WTC11 (cell line): ENCODE measurements around the gene FNDC5. TPM values are rescaled to one million over a fixed set of nuclear protein-coding genes. Genes with fewer than 3 reads are reported as not detected.
A peak's percentile ranks its signal among the peaks of the same experiment; 100 is the strongest.

Experiments
- ATAC-seq: fragments of 200-7000 bp; cut with Tn5 transposase; 2 replicates; pipeline ENCODE4 v1.10.0; 2021; ENCODE audit warnings: mild to moderate bottlenecking, moderate library complexity
- Bru-seq: library from RNA; stranded (reverse); fragments of 400-500 nt; gene quantifications from one replicate; lab custom pipeline; 2021; lab: Mats Ljungman, UMichigan
- CTCF ChIA-PET: fragments of 300-600 bp; sonication (Branson Sonifier 250); formaldehyde crosslinking; loops from one replicate; lab custom pipeline; 2021; ENCODE audit warnings: antibody characterized with exemption; lab: Charles Lee
- POLR2A ChIA-PET: fragments of 350-600 bp; sonication (Branson Sonifier 250); formaldehyde crosslinking; loops from one replicate; lab custom pipeline; 2021; ENCODE audit warnings: antibody characterized with exemption; lab: Charles Lee
- DNase-seq: peaks from one replicate; pipeline ENCODE4 v3.0.0; 2021; ENCODE audit warnings: low spot score
- H3K27ac Mint-ChIP-seq: 2 replicates; pipeline ENCODE4 v1.8.0; 2021; ENCODE audit warnings: mixed read lengths
- H3K27me3 Mint-ChIP-seq: 2 replicates; pipeline ENCODE4 v1.8.0; 2021; ENCODE audit warnings: low read depth, mild to moderate bottlenecking, moderate library complexity, mixed read lengths
- H3K36me3 Mint-ChIP-seq: 2 replicates; pipeline ENCODE4 v1.8.0; 2021; ENCODE audit warnings: mixed read lengths
- H3K4me1 Mint-ChIP-seq: 2 replicates; pipeline ENCODE4 v1.8.0; 2022; ENCODE audit warnings: mixed read lengths
- H3K4me3 Mint-ChIP-seq: 2 replicates; pipeline ENCODE4 v1.8.0; 2021; ENCODE audit warnings: mild to moderate bottlenecking, moderate library complexity, mixed read lengths
- H3K9me3 Mint-ChIP-seq: 2 replicates; pipeline ENCODE4 v1.8.0; 2021; ENCODE audit warnings: mixed read lengths
- E2F1 ChIP-seq: sonication (generic); formaldehyde crosslinking; IDR thresholded peaks from 2 replicates; pipeline ENCODE4 v1.8.0; 2022; ENCODE audit warnings: mild to moderate bottlenecking, missing genetic modification reagents
- GRHL2 ChIP-seq: fragments of 250-450 bp; sonication (Bioruptor Pico); IDR thresholded peaks from 2 replicates; pipeline ENCODE4 v1.8.0; 2022; ENCODE audit warnings: mild to moderate bottlenecking, moderate library complexity; ENCODE audit not compliant: insufficient replicate concordance, severe bottlenecking
- HMGA2 ChIP-seq: fragments of 250-450 bp; sonication (Bioruptor Pico); IDR thresholded peaks from 2 replicates; pipeline ENCODE4 v1.4.0; 2021; ENCODE audit warnings: mild to moderate bottlenecking, moderate library complexity
- IRF1 ChIP-seq: sonication (generic); formaldehyde crosslinking; IDR thresholded peaks from 2 replicates; pipeline ENCODE4 v1.8.0; 2023; ENCODE audit warnings: missing genetic modification reagents
- NR2C2 ChIP-seq: sonication (generic); formaldehyde crosslinking; IDR thresholded peaks from 2 replicates; pipeline ENCODE4 v1.8.0; 2022; ENCODE audit warnings: mild to moderate bottlenecking, missing genetic modification reagents
- RELA ChIP-seq: sonication (generic); formaldehyde crosslinking; IDR thresholded peaks from 2 replicates; pipeline ENCODE4 v1.8.1; 2022; ENCODE audit warnings: missing genetic modification reagents, mild to moderate bottlenecking, borderline replicate concordance
- SMAD4 ChIP-seq: sonication (generic); formaldehyde crosslinking; IDR thresholded peaks from 2 replicates; pipeline ENCODE4 v1.8.0; 2022; ENCODE audit warnings: mild to moderate bottlenecking, missing genetic modification reagents
- TEAD4 ChIP-seq: sonication (generic); formaldehyde crosslinking; IDR thresholded peaks from 2 replicates; pipeline ENCODE4 v1.8.0; 2022; ENCODE audit warnings: mild to moderate bottlenecking, missing genetic modification reagents
- TP53 ChIP-seq: sonication (generic); formaldehyde crosslinking; IDR thresholded peaks from 2 replicates; pipeline ENCODE4 v1.8.1; 2023; ENCODE audit warnings: mild to moderate bottlenecking, missing genetic modification reagents
- ZBTB43 ChIP-seq: sonication (generic); formaldehyde crosslinking; IDR thresholded peaks from 2 replicates; pipeline ENCODE4 v1.8.1; 2023; ENCODE audit warnings: mild to moderate bottlenecking, missing genetic modification reagents
- ZNF138 ChIP-seq: sonication (generic); formaldehyde crosslinking; conservative IDR thresholded peaks from 2 replicates; pipeline ENCODE4 v1.8.1; 2022; ENCODE audit warnings: mild to moderate bottlenecking, moderate library complexity, missing genetic modification reagents
- ZNF219 ChIP-seq: sonication (generic); formaldehyde crosslinking; IDR thresholded peaks from 2 replicates; pipeline ENCODE4 v1.8.0; 2023; ENCODE audit warnings: missing genetic modification reagents, mild to moderate bottlenecking, borderline replicate concordance
- ZNF232 ChIP-seq: sonication (generic); formaldehyde crosslinking; IDR thresholded peaks from 2 replicates; pipeline ENCODE4 v1.8.0; 2022; ENCODE audit warnings: mild to moderate bottlenecking, missing genetic modification reagents
- ZNF396 ChIP-seq: fragments of 250-450 bp; sonication (Bioruptor Pico); IDR thresholded peaks from 2 replicates; pipeline ENCODE4 v1.8.0; 2021; ENCODE audit warnings: mild to moderate bottlenecking, moderate library complexity, borderline replicate concordance
- long read RNA-seq, 3 experiments: library from RNA in 1 of 3; library from capped mRNA in 1 of 3; library from polyadenylated mRNA in 1 of 3; unstranded in 2 of 3; stranded (forward) in 1 of 3; transcript quantifications; one replicate each; pipeline ENCODE4 v2.0.0, GENCODE V29; 2021
- total RNA-seq: library from RNA; stranded (reverse); gene quantifications from 3 replicates; pipeline ENCODE4 v1.2.3, GENCODE V29; 2021
- TF ChIP-seq, protein P1 (sequence below): sonication (generic); formaldehyde crosslinking; IDR thresholded peaks from 2 replicates; pipeline ENCODE4 v1.8.0; 2022; ENCODE audit warnings: mild to moderate bottlenecking, missing genetic modification reagents
- TF ChIP-seq, protein P2 (sequence below): sonication (generic); formaldehyde crosslinking; IDR thresholded peaks from 2 replicates; pipeline ENCODE4 v1.8.1; 2023; ENCODE audit warnings: mild to moderate bottlenecking, missing genetic modification reagents
- TF ChIP-seq, protein P3 (sequence below): fragments of 250-450 bp; sonication (Bioruptor Pico); IDR thresholded peaks from 2 replicates; pipeline ENCODE4 v1.9.0; 2021; ENCODE audit warnings: mild to moderate bottlenecking, borderline replicate concordance

Gene FNDC5
- 1.2 to 1.6 TPM (median 1.4 TPM) in 3 replicates for total RNA-seq
- Bru-seq, nascent RNA, result percentile 12 among the genes with signal in this experiment
- long read RNA-seq, experiment 1, partial matches to known transcripts, result 3 of 6 reads
- long read RNA-seq, experiment 1, other reads (novel, unspliced or antisense), result 3 of 6 reads
- long read RNA-seq, experiment 2, result 0 reads
- long read RNA-seq, experiment 3, partial matches to known transcripts, result 0 of 1 reads
- long read RNA-seq, experiment 3, other reads (novel, unspliced or antisense), result 1 of 1 reads

DNA sequence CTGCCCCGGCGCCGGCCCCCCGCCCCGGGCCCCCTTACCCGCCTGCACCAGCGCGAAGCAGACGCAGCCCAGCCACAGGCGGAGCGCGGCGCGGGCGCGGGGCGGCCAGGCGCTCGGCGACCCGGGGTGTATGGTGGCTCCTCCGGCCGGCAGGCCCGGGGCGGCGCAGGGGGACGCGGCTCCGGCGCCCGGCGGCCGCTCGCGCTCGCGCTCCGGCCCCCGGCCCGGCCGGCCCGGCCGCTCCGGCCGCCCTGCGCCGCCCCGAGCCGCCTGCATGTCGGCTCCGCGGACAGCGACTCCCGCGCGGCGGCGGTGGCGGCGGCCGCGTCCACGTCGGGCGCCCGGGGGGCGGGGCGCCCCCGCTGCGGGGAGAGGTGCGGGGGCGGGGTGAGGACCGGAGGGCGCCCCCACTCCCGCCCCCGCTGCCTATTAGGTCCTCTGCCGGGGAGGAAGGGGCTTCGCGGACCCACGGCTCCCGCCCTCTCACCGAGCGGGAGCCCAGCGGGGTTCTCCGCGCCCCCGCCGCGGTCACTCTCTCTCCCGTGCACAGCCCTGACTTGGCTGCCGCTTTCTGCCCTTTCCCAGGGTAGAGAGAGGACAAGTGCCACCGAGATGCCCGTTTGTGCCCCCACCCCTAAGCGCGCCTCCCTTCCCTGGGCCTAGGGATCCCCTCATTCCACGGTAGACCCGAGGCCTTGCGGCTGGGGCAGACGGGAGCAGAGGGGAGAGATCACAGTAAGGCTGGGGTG lies at the start of gene FNDC5:
FNDC5 (minus strand) TSS at position 298 of the 749 bp plus-strand sequence.
- CTCF ChIA-PET, result interaction anchor here (0.6 to 4.6 kb wide), 7 partner anchors 9 to 159 kb away, joined by 3 to 45 read pairs (median 4); partner anchors contain the start of genes HPCA, S100PBP and YARS1
- H3K36me3 Mint-ChIP-seq, result no peaks in the 10 kb centered on the region
- TF ChIP-seq IRF1 (CRISPR knock-in tag) (no peak), ZNF396 (CRISPR knock-in tag) (no peak), ZNF232 (CRISPR knock-in tag) (no peak), NR2C2 (CRISPR knock-in tag) (no peak), E2F1 (no peak), SMAD4 (CRISPR knock-in tag) (no peak), GRHL2 (CRISPR knock-in tag) (no peak), TP53 (CRISPR knock-in tag) (no peak), RELA (CRISPR knock-in tag) (no peak), ZNF219 (CRISPR knock-in tag) (no peak), ZBTB43 (CRISPR knock-in tag) (no peak), TEAD4 (no peak), HMGA2 (CRISPR knock-in tag) (no peak), ZNF138 (CRISPR knock-in tag) (no peak)
- TF ChIP-seq, protein P1, sequence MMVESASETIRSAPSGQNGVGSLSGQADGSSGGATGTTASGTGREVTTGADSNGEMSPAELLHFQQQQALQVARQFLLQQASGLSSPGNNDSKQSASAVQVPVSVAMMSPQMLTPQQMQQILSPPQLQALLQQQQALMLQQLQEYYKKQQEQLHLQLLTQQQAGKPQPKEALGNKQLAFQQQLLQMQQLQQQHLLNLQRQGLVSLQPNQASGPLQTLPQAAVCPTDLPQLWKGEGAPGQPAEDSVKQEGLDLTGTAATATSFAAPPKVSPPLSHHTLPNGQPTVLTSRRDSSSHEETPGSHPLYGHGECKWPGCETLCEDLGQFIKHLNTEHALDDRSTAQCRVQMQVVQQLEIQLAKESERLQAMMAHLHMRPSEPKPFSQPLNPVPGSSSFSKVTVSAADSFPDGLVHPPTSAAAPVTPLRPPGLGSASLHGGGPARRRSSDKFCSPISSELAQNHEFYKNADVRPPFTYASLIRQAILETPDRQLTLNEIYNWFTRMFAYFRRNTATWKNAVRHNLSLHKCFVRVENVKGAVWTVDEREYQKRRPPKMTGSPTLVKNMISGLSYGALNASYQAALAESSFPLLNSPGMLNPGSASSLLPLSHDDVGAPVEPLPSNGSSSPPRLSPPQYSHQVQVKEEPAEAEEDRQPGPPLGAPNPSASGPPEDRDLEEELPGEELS, result no peak
- TF ChIP-seq, protein P2, sequence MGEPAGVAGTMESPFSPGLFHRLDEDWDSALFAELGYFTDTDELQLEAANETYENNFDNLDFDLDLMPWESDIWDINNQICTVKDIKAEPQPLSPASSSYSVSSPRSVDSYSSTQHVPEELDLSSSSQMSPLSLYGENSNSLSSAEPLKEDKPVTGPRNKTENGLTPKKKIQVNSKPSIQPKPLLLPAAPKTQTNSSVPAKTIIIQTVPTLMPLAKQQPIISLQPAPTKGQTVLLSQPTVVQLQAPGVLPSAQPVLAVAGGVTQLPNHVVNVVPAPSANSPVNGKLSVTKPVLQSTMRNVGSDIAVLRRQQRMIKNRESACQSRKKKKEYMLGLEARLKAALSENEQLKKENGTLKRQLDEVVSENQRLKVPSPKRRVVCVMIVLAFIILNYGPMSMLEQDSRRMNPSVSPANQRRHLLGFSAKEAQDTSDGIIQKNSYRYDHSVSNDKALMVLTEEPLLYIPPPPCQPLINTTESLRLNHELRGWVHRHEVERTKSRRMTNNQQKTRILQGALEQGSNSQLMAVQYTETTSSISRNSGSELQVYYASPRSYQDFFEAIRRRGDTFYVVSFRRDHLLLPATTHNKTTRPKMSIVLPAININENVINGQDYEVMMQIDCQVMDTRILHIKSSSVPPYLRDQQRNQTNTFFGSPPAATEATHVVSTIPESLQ (CRISPR knock-in tag), result no peak
- TF ChIP-seq, protein P3, sequence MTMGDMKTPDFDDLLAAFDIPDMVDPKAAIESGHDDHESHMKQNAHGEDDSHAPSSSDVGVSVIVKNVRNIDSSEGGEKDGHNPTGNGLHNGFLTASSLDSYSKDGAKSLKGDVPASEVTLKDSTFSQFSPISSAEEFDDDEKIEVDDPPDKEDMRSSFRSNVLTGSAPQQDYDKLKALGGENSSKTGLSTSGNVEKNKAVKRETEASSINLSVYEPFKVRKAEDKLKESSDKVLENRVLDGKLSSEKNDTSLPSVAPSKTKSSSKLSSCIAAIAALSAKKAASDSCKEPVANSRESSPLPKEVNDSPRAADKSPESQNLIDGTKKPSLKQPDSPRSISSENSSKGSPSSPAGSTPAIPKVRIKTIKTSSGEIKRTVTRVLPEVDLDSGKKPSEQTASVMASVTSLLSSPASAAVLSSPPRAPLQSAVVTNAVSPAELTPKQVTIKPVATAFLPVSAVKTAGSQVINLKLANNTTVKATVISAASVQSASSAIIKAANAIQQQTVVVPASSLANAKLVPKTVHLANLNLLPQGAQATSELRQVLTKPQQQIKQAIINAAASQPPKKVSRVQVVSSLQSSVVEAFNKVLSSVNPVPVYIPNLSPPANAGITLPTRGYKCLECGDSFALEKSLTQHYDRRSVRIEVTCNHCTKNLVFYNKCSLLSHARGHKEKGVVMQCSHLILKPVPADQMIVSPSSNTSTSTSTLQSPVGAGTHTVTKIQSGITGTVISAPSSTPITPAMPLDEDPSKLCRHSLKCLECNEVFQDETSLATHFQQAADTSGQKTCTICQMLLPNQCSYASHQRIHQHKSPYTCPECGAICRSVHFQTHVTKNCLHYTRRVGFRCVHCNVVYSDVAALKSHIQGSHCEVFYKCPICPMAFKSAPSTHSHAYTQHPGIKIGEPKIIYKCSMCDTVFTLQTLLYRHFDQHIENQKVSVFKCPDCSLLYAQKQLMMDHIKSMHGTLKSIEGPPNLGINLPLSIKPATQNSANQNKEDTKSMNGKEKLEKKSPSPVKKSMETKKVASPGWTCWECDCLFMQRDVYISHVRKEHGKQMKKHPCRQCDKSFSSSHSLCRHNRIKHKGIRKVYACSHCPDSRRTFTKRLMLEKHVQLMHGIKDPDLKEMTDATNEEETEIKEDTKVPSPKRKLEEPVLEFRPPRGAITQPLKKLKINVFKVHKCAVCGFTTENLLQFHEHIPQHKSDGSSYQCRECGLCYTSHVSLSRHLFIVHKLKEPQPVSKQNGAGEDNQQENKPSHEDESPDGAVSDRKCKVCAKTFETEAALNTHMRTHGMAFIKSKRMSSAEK, result no peak
- TF ChIP-seq, all 79 proteins: peak for 0
- peaks cover 32% of the 10 kb centered on the region for H3K4me1 Mint-ChIP-seq
- DNase-seq, result peak; percentile 56
- H3K27ac Mint-ChIP-seq, result no peak within 1 kb of the TSS
- POLR2A ChIA-PET, result interaction anchor here (0.5 to 1.3 kb wide), 3 partner anchors 45 to 186 kb away, joined by 4 to 7 read pairs (median 5); partner anchors contain the start of genes S100PBP and YARS1
- H3K9me3 Mint-ChIP-seq, result no peaks in the 10 kb centered on the region
- peak within 1 kb of the TSS; percentile 76 for H3K4me3 Mint-ChIP-seq
- ATAC-seq, result peak; percentile 49
- peaks cover 39% of the 10 kb centered on the region for H3K27me3 Mint-ChIP-seq
